Measurements from ENCODE around the gene RBBP7.

DNA sequence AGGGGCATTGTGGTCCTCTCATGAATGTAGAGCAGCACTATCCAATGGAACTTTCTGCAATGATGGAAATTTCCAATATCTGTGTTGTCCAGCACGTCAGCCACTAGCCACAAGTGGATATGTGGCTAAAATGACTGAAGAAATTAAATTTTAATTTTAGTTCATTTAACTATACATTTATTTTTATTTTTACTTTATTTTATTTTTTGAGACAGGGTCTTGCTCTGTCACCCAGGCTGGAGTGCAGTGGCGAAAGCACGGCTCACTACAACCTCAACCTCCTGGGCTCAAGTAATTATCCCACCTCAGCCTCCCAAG, 13.3 kb upstream of the RBBP7 start:
- TF ChIP-seq POLR2A (IDR thresholded peaks at IDR 0.05; ENCODE audit: low read depth, low read length): no peak
- TF ChIP-seq, protein P1, sequence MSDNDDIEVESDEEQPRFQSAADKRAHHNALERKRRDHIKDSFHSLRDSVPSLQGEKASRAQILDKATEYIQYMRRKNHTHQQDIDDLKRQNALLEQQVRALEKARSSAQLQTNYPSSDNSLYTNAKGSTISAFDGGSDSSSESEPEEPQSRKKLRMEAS (IDR thresholded peaks at IDR 0.05; ENCODE audit: insufficient read depth, insufficient read length): no peak
- TF ChIP-seq, protein P2, sequence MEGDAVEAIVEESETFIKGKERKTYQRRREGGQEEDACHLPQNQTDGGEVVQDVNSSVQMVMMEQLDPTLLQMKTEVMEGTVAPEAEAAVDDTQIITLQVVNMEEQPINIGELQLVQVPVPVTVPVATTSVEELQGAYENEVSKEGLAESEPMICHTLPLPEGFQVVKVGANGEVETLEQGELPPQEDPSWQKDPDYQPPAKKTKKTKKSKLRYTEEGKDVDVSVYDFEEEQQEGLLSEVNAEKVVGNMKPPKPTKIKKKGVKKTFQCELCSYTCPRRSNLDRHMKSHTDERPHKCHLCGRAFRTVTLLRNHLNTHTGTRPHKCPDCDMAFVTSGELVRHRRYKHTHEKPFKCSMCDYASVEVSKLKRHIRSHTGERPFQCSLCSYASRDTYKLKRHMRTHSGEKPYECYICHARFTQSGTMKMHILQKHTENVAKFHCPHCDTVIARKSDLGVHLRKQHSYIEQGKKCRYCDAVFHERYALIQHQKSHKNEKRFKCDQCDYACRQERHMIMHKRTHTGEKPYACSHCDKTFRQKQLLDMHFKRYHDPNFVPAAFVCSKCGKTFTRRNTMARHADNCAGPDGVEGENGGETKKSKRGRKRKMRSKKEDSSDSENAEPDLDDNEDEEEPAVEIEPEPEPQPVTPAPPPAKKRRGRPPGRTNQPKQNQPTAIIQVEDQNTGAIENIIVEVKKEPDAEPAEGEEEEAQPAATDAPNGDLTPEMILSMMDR (IDR thresholded peaks at IDR 0.05; ENCODE audit: extremely low read depth in 1 of 2, insufficient read depth in 1 of 2, low read depth in 1 of 2, low read length in 2 of 2): no peak
- no peak for TF ChIP-seq JUN (IDR thresholded peaks at IDR 0.05; ENCODE audit: borderline replicate concordance, insufficient read depth, insufficient read length, low read depth)
- no peak for TF ChIP-seq EZH2 (IDR thresholded peaks at IDR 0.05; ENCODE audit: borderline replicate concordance, low read depth, low read length, severe bottlenecking)
- TF ChIP-seq MYC (IDR thresholded peaks at IDR 0.05; ENCODE audit: low read depth, low read length): no peak
- TF ChIP-seq POLR2AphosphoS5 (IDR thresholded peaks at IDR 0.05; ENCODE audit: insufficient read depth, low read depth, low read length): no peak
- no peak for TF ChIP-seq FOS (IDR thresholded peaks at IDR 0.05; ENCODE audit: borderline replicate concordance, insufficient read depth, low read length)

All from endothelial cell of umbilical vein (primary cell).